Stimulated activated CD8-positive, alpha-beta memory T cell treated with anti-CD3 and anti-CD28 coated beads, Interleukin-12 subunit alpha, Interleukin-12 subunit beta, amount 100 ng/mL, for 24 hours (primary cell): ENCODE results near the gene NCK1.

Experiments
- DNase-seq: peaks from one replicate; pipeline ENCODE4 v3.0.0-alpha.2; 2020; ENCODE audit errors: extremely low read depth

Gene NCK1

DNA sequence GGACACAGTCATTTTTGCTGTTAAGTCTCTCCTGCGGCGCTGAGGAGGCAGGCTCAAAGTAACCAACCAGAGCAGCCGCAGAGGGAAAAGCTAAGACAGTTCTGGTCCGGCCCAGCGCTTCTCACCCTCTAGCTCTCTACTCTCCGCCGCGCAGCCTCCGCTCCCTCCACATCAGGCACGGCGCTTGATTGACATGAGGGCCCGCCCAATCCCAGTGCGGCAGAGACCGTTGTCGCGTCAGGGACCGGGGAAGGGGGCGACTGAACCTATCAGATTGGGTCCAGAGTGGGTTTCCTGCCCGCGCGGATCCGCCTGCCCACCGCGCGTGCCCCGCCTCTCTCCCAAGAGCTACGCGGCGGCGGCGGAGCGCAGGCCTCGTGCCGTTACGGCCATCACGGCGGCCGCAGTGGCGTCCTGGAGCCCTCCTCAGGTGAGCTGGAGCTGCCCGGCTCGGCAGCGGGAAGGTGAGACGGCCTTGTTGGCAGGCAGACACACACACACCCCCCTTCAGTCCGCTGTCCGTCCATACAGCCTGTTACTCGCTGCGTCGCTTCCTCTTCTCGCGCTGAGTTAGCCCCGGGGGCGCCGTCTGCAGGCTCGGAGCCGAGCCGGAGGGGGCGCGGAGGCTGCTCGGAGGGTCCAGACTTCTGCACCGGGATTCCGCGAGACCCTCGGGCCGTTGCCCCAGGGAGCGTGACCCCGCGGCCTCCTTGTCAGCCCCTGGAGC, at the start of gene NCK1:
Gene NCK1 (plus strand): TSS at position 319 of the 727 bp plus-strand sequence. CDS start 65,794 bp downstream, outside the sequence.
- DNase-seq = peak; percentile 98

DNA sequence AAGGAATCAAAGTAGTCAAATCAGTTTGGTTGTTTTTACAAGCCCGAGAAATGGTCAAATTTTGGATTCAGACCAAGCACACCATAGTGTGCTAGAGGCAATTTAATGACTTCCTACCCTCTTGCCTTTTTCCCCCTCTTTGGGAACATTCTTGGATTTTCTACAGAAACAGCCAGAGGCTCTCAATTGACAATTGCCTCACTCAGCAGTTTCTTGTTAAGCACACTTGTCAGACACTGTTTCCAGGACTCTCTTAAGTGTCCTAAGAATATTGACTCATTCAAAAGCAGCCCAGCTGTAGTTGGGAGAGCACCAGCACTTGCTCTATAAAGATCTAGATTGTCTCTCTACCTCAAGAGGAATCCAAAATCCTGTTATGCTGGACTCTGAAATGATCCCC, 44.6 kb upstream of the NCK1 start:
- DNase-seq = no peak

DNA sequence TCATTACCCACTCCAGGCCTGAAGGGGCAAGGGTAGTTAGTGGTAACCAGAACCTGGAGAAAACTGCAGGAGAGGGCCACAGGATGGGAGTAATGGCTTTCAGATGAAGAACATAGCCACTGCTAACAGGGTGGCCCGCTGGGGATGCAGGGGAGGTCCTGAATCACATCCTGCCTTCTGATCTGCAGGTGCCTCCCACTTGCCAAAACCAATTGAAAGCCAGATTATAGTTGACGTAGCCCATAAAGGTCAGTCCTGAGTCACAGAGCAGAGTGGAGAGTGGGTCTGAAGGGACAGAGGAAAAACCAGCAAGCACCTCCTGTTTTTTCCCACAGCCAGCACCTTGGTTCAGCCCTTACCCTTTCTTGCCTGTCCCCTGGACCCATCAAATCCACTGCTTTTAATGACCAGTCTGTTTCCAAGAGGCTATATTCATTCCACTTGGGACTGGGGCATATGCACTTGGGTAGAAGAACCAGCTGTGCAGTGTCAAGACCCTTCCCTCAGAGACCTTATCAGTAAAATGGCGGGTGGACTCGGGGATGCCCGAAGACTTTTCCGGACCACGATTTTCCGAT, 43.7 kb upstream of the NCK1 start:
- DNase-seq = no peak

DNA sequence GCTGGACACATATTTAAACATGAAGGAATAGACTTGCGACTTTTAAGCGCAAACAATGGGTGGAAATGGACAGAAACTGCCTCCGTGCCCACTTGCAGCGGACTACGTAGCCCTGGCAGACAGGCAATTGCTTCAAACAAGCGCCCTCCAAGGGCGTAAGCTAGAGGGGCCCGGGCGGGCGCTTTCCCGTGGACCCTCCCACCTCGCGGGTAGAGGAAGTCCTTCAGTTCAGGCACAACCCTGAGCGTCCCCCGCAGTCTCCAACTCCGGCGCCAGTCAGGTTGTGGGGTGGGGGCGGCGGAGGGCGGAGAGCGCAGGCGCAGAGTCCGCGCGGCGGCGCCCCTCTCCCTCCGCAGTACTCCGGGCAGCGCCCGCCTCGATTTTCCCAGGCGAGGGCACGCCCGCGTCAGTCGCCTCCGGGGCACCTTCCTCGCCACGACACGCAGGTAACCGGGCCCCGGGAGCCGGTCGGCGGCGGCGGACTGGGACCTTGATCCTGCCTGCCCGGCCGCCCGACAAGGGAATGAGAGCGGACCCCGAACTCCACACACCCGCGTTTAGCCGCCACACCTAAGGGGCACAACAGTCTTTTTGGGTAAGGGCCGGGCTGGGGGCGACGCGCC, 43.1 kb upstream of the NCK1 start, which contains the start of gene SLC35G2:
Gene SLC35G2 (plus strand): TSS at position 358 of the 623 bp plus-strand sequence. CDS start 35,335 bp downstream, outside the sequence.
- DNase-seq = no peak

DNA sequence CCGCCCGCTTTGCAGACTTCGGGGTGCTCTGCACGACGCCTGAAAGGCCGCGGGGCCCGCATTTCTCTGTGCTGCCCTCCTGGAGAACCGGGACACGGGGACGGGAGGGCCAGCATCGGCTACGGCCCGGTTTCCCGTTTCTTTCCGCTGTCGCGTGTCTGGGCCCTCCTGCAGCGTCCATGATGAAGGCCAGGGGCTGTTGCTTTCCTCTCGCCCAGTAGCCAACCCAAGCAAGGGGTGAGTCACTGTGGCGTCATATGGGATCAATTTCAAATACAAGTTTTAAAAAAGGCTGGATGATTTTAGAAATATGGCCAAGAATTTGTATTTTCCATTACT, 42.6 kb upstream of the NCK1 start:
- DNase-seq = no peak

DNA sequence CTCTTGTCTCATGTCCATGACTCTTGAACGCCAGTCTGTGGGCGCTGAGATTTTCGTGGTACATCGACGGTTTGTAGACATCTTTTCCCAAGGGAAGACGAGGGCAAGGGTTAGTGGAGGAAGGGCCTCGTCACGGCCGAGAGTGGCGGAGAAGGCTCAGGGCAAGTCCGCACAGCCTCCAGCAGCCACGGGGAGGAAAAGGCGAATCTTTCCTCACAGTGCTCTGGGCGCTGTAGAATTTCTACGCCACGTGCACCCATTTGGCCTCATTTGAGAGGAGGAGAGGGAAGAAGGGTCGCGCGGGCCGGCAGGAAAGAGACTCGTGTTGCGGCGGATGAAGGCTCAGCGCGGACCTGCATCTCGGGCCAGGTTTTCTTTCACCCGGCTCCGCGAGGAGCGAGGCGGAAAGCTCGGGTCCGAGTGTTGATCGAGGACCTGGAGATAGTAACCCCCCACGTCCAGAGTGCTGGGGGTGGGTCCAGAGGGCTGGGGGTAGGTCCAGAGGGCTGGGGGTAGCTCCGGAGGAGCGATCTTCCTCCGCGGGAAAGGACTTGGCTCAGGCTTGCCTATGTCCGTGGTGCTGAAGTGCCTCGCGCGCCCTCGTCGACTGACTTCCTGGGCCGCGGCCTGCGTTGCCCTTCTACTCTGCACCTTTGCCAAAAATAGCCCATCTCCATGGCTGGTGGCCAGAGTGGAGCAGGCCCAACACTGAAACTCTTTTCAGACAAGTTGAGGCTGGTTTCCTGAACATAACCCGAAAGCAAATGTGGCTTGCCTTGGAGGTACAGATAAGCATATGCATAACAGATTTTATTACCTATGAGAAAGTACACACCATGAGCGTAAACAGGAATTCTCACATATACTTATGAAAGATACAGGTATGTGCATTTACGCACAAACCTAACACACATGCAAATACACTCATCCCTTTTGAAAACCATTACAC, 42.0 kb upstream of the NCK1 start:
- DNase-seq = no peak

DNA sequence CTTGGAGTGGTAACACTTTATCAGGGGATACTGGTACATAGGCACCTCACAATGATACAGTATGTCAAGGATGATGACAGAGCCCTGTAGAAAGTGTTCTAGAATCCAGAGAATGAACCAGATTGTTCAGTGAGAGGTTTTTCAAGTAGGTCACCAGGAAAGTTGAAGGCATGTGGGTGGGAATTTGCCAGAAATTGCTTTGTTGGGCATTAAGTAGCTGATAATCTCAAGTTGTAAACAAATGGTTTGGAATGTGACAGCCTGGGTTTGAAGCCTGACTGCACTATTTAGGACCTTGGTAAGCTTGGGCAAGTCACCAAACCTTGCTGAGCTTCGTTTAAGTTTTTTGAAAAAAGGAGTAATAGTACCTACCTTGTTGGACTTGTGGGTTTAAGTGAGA, 30.5 kb upstream of the NCK1 start:
- DNase-seq = no peak

DNA sequence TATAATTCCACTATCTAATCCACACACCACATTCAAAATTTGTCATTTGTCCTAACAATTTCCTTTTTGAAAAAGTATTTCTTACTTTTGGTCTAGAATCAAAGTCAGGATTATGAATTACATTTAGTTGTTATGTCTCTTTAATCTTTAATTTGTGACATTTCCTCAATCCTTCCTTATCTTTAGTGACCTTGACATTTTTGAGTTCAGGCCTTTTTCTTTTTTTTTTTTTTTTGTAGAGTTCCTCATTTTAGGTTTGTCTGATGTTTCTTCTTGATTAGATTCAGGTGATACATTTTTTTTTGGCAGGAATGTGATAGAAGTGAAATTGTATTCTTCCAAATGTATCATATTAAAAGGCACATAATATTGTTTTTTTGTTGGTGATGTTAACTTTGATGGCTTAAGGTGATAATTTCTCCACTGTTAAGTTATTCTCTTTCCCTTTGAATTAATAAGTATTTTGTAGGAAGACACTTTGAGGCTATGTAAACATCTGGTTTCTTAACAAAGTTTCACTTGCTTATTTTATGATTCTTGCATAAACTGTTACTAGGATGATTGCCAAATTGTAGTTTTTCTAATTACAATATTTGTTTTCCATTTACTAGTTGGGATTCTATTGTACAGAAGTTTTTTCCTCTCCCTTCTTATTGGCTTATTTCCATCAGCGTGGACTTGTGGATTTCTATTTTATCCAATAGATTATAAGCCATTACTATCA, 26.8 kb upstream of the NCK1 start:
- DNase-seq = no peak

DNA sequence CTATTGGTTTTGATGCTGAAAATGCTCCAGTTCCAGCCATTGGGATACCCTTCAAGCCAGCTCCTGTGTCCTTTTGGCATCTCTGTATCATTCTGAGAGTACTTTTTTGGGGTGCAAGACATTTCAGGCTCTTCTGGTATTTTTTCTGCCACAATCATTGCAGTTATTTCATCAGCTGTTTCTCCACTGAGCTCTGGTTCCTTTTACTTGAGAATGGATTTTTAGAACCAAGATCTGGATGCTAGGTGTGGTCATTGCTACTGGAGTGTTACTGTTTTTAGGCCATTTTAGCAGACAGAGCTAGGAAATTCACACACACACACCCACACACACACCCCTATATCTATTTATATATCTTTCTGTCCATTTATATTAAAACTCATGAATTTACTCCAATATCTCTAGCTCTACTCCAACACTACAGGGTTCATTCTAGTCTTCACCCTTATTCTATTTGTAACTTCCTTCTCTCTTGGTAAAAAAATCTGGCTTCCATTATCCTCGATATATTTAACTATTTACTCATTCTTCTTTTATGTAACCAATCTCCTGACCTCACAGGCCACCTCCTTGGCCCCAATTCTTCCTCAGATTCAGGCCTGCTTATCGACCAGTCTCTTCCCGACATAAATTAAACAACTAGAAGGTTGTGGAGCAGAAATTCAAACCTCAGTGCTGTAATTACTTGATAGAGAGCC, 26.0 kb upstream of the NCK1 start:
- DNase-seq = no peak

DNA sequence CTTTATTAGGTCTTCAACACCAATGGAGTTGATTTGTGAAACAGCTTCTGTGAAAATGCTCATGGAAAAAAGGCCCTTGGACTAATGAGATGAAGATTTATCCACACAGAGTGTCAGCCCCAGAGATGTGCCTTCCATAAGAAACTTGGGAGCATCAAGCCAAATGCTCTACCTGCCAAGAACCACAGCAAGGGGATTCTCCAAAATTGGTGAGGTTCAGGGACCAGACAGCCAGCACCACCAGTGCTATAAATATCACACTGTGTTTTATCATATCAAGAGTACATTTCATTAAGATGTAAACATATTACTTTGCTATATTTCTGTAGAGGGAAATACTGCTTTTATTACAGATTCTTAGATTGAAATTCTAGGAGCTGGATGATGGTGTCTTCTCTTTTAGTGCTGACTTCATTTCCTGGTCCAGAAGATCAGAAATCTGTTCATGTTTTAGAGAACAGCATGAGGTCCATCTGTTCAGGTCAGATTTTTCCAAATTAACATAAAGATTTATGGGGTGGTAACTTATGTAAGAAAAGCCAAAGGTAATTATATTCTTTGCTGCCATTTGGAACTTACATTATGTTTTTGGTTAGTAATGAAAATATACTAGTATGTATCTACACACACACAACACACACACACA, 25.4 kb upstream of the NCK1 start:
- DNase-seq = no peak

DNA sequence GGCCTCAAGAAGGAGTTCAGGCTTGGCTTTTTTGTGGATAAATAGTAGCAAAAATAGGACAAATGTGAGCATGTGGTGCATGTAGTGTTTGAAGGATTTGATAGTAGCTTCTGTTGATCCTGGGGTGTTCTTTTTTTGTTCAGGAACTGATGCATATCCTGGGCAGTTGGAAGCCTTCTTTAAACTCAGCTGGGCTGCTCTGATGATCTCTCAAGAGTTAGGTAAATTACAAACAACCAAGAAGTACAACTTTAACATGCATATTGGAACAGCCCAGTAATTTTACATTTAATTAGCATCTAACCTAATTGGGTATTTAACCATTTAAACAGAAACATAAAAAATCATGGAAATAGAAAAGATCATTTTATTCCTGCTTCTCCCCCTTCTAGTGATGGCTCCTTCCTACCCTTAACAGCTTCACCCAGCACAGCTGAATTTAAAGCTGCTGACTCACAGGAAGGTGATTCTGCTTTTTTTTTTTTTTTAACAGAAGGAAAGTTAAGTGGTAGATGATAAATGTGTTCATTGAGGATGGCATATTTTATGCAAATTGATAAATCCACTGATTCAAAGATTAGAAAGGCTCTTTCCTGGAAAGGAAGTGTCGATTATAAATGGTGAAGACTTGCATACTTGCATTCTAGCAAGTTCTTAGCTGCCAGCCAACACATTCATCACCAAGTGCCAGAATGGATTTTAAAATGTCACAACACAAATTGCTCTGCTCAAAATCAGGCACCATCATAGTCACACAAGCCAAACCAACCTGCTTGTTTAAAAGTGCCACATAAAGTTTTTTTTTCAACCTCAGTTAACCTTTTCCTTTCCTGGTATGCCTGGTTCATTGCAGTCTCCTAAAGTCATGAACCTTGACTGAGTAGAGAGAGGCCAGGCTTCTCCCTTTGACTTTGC, 23.1 kb upstream of the NCK1 start:
- no peak for DNase-seq

DNA sequence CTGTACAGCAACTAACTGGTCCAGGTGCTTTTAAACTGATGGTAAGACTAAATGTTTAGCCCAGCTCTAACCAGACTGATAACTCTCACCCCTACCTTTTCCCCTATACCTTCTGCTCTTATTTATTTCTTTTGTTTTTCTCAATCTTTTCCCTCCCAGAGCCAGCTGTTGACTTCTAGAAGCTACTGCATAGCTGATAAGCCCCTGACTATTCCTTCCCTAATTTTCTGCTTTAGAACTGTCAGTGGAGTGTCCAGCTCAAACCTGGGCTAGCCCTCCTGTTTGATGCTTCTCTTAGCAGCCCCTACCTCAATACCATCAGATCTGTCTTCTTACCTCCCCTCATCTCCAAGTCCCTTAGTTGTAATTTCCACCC, 22.5 kb upstream of the NCK1 start:
- DNase-seq = no peak

DNA sequence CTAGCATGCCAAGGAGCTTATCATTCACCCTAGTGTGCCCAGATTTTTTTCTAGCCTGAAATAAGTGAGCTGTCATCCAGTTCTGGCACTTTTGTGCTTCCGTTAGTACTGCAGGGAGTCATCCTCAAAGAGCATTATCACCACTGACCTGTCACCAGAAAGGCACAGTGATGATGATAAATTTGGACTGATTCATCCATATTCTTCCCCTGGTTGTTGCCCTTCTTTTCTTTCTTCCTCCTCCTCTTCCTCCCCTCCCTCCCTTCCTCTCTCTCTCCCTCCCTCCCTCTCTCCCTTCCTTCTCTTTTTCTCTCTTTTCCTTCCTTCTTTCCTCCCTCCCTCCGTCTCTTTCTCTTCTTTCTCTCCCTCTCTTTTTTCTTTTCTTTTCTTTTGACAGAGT, 21.8 kb upstream of the NCK1 start:
- DNase-seq = no peak

DNA sequence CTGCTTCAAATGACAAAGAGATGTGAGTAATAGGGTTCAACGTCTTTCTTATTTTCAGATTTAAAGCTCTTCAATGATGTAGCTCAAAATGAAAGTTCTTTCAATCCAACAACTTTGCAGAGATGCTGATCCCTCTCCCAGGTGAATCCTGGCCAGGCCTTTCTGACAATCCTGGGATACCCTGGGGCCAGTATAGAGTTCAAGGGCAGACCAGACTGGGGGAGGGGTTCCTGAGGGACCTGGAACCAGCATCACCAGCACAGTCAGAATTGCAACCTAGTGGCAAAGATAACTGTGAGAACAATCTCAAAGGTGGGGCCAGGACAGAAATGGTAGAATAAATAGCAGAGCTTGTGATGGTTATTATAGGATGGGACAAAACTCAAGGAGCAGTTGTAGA, 19.7 kb upstream of the NCK1 start:
- DNase-seq = no peak

DNA sequence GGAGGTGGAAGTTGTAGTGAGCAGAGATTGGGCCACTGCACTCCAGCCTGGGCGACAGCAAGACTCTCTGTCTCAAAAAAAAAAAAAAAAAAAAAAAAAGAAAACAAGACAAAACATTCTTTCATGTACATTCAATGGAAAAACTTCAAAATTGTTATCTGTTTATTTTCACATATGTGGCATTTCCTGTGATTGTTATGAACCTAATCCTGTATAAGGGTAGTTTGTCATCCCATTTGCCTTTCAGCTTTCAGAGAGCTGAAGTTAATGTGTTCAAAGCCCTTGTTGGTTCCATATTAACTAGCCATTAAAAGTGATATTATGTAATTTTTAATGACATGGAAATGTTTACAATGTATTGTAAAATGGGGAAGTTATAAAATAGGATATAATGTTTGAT, 17.3 kb upstream of the NCK1 start:
- DNase-seq = no peak

DNA sequence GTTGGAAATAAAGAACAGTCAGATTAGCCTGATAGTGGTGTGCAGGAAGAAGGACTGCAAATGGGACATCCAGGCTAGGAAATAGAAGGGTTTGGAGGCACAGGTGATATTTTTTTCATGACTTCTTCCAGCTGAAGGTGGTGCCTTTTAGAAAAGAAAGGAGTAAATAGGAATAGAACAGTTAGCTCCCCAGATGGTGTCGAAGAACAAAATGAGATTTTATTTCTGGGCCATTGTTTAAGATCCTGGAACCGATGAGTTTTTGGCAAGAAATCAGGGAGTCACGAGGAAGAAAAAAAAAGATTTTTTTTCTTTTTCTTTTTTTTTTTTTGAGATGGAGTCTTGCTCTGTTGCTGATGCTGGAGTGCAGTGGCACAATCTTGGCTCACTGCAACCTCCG, 9.8 kb upstream of the NCK1 start:
- DNase-seq = no peak

DNA sequence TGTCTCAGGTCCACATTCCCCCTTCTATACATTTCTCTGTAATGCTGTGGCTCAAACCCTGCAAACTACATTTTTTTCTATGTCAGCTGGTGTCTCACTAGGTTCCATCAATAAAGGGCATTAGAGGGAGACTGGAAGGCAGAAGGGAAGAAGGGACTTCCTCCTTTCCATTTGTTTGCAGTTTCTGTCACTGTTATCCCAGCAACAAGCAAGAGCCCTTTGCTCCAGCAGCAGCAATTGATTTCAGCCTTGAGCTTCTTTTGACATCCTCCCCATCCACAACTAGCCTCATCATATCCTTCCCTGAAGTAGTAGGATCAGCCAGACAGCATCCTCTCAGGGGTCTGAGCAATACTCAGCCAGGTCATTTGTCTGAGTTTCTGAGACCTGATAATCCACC, 5.3 kb upstream of the NCK1 start:
- DNase-seq = no peak

DNA sequence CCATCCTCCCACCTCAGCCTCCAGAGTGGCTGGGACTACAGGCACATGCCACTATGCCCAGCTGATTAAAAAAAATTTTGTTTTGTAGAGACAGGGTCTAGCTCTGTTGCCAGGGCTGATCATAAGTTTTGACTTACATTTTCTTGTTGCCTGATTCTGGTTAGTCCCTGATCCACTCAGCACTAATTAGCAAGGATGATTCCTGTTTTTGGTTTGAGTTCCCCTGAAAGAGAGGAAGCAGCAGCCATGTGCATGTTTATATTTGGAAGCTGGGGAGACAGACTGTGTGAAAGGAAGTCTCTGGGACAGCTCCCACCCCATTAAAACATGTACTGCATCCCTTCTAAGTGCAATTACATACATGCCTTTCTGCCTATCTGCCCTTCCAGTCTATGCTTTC, 3.6 kb upstream of the NCK1 start:
- DNase-seq = no peak

DNA sequence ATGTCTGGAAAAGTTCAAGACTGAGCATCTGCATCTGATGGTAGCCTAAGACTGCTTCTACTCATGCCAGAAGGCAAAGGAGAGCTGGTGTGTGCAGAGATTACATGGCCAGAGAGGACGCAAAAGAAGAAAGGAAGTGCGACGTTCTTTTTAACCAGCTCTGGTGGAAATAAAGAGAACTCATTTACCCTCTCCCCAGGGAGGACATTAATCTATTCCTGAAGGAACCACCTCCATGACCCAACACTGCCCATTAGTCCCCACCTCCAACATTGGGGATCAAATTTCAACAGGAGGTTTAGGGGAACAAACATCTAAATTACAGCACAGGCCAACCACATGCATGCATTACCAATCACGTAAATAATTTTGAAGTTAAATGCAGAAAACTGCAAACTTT, 1.5 kb upstream of the NCK1 start:
- DNase-seq = no peak
